Measurements from ENCODE around the gene TEX38. TPM values are rescaled to one million over a fixed set of nuclear protein-coding genes. Genes with fewer than 3 reads are reported as not detected.

The TEX38 gene
- total RNA-seq, 1 donor from 2014 or later = not detected

DNA sequence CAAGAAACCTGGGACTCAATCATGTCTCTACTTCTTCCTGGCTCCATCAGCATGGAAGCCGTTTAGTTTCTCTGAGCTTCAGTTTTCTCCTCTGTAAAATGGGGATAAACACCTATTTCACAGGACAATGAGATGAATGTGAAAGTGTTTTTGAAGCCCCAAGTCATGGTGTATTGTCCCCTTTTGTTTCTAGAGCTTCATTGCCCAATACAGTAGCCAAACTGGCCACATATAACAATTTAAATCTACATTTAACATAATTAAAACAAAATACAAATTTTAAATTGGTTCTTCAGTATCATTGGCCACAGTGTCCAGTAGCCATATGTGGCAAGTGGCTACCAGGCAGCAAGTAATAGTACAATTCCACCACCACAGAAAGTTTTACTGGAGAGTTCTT is 49.5 kb downstream of the TEX38 start:
- H3K27ac ChIP-seq = no peak overlapping the region
- ATAC-seq (no peak), DNase-seq (no peak)
- intact Hi-C loops (cut with DNase I) = no loop called here
- H3K9me3 ChIP-seq = no peaks in the 10 kb centered on the region
- peaks cover 41% of the 10 kb centered on the region for H3K4me1 ChIP-seq
- TF ChIP-seq, protein P1, sequence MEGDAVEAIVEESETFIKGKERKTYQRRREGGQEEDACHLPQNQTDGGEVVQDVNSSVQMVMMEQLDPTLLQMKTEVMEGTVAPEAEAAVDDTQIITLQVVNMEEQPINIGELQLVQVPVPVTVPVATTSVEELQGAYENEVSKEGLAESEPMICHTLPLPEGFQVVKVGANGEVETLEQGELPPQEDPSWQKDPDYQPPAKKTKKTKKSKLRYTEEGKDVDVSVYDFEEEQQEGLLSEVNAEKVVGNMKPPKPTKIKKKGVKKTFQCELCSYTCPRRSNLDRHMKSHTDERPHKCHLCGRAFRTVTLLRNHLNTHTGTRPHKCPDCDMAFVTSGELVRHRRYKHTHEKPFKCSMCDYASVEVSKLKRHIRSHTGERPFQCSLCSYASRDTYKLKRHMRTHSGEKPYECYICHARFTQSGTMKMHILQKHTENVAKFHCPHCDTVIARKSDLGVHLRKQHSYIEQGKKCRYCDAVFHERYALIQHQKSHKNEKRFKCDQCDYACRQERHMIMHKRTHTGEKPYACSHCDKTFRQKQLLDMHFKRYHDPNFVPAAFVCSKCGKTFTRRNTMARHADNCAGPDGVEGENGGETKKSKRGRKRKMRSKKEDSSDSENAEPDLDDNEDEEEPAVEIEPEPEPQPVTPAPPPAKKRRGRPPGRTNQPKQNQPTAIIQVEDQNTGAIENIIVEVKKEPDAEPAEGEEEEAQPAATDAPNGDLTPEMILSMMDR (IDR thresholded peaks at IDR 0.05) = no peak
- no peaks in the 10 kb centered on the region for H3K27me3 ChIP-seq (ENCODE audit: low read depth)
- H3K36me3 ChIP-seq = peaks cover 6% of the 10 kb centered on the region
- no peak overlapping the region for H3K4me3 ChIP-seq

DNA sequence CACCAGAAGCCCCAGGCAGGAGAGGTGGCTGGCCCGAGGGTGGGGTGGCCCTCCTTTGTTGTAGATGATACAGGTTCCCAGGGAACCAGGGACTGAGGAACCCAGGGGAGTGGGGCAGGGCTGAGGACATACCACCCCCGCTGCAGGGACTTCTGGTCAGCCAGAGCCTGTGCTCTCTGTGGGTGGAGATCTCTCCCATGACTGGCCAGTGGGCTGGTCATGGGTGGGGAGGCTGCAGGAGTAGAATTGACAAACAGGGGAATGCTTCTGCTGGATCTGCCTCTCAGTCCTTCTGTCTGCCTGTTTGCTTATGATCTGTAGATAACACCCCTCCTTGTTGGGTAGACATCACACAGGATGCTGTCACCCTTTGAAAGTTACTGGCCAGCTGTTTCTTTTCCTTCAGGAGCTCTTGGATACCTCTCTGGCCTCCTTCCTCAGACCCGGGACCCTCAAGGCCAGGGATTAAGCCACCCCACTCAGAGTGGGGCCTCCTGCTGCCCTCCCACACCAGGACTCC is 50.1 kb downstream of the TEX38 start:
- no peaks in the 10 kb centered on the region for H3K27me3 ChIP-seq (ENCODE audit: low read depth)
- ATAC-seq = no peak
- no peak overlapping the region for H3K4me3 ChIP-seq
- peaks cover under 1% of the 10 kb centered on the region for H3K36me3 ChIP-seq
- DNase-seq = no peak
- H3K27ac ChIP-seq = no peak overlapping the region
- TF ChIP-seq, protein P1 (IDR thresholded peaks at IDR 0.05) = no peak
- intact Hi-C loops (cut with DNase I) = no loop called here
- H3K9me3 ChIP-seq = no peaks in the 10 kb centered on the region
- peaks cover 36% of the 10 kb centered on the region for H3K4me1 ChIP-seq

Other genes with a start within 250 kb of the TEX38 start
- gene DMBX1, start 182.0 kb upstream of the TEX38 start, total RNA-seq = not detected
- gene KNCN, start 120.2 kb upstream of the TEX38 start, total RNA-seq = not detected
- gene MKNK1, start 67.6 kb upstream of the TEX38 start, total RNA-seq = 77.6 TPM
- gene MOB3C, start 55.0 kb upstream of the TEX38 start, total RNA-seq = 30.2 TPM
- gene ATPAF1, start 3.5 kb upstream of the TEX38 start, total RNA-seq = 34.9 TPM
- gene EFCAB14, start 47.3 kb downstream of the TEX38 start, total RNA-seq = 116 TPM
- gene CYP4B1, start 127.2 kb downstream of the TEX38 start, total RNA-seq = 210 TPM